Lower leg skin (tissue), 3 donors: ENCODE measurements around the gene SMIM7.

Experiments used
- POLR2A ChIP-seq, 2 donors: fragments of 450-650 bp; IDR thresholded peaks; one replicate each; pipeline ENCODE4 v1.6.1; 2016 to 2017; ENCODE audit warnings: antibody characterized with exemption in 2 of 2, mild to moderate bottlenecking in 1 of 2, moderate library complexity in 1 of 2
- TF ChIP-seq, protein P1 (sequence below), 3 donors: fragments of 450-650 bp; IDR thresholded peaks; one replicate each; pipeline ENCODE4 v1.5.1; 2016; ENCODE audit warnings: antibody characterized with exemption in 3 of 3, mild to moderate bottlenecking in 3 of 3, moderate library complexity in 2 of 3

DNA sequence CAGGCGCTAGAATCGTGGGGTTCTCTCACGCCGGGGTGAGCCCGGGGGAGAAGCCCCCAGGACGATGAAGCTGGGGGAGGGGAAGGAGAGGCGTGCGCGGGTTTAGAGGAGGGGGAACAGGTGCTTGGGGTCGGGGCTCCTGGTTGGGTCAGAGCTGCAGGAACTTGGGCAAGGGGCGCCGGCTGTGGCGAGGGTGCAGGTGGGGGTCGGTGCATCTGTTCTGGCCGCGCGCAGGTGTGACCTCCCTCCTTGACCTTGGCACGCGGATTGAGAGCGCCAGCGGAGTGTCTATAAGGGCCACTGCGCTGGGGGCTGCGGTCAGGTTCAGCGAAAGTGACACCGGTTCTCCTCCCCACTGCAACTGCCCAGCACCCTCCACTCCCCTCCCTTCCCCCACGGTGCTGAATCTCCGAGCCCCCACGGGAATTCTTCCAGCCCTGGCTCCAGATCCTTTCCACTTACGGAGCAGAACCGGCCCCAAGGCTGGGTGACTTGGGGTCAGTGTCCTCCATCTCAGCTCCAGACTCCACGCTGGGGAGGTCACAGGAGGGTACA is 1.6 kb upstream of the SMIM7 start:
- TF ChIP-seq, protein P1, sequence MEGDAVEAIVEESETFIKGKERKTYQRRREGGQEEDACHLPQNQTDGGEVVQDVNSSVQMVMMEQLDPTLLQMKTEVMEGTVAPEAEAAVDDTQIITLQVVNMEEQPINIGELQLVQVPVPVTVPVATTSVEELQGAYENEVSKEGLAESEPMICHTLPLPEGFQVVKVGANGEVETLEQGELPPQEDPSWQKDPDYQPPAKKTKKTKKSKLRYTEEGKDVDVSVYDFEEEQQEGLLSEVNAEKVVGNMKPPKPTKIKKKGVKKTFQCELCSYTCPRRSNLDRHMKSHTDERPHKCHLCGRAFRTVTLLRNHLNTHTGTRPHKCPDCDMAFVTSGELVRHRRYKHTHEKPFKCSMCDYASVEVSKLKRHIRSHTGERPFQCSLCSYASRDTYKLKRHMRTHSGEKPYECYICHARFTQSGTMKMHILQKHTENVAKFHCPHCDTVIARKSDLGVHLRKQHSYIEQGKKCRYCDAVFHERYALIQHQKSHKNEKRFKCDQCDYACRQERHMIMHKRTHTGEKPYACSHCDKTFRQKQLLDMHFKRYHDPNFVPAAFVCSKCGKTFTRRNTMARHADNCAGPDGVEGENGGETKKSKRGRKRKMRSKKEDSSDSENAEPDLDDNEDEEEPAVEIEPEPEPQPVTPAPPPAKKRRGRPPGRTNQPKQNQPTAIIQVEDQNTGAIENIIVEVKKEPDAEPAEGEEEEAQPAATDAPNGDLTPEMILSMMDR (IDR thresholded peaks at IDR 0.05): no peak
- no peak for TF ChIP-seq POLR2A (IDR thresholded peaks at IDR 0.05)
